ENCODE data around the gene FSTL5.

DNA sequence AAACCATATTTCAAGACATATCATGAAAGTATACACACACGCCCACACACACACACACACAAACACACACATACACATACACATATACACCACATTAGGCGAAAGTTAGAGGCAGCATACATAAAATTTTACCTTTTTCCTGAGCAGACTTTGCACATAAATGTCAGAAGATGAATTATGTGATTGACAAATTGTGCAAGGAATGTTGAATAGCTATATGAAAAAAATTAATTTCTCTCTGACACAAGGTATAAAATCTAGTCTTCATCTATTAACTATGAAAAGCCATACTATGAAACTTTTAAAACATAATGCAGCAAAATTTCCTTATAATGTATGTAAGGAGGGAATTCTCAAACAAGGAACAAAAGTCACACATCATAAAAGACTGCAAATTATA lies 24.4 kb downstream of the FSTL5 start:
- no peak for TF ChIP-seq CTCF (IDR thresholded peaks at IDR 0.05)
- TF ChIP-seq POLR2A (IDR thresholded peaks at IDR 0.05): no peak
- no peak for TF ChIP-seq POLR2AphosphoS5 (IDR thresholded peaks at IDR 0.05)
- no peak for TF ChIP-seq EP300 (IDR thresholded peaks at IDR 0.05)

Data from suprapubic skin (tissue), 4 donors.